NK-92 treated with Interleukin-12 subunit alpha and Interleukin-12 subunit beta, amount 100 ng/mL, for 24 hours (cell line): ENCODE data around the gene NGEF.

Experiments used
- DNase-seq: peaks from one replicate; lab custom pipeline; 2025; lab: John Stamatoyannopoulos, UW

Gene NGEF

GRCh38 chr2:232833830-232834229, 179.2 kb downstream of the NGEF start:
- DNase-seq = no peak

GRCh38 chr2:232831496-232831895, 181.6 kb downstream of the NGEF start:
- DNase-seq = no peak

GRCh38 chr2:232829988-232830387, 183.1 kb downstream of the NGEF start:
- DNase-seq = no peak
